ENCODE results near the gene TMEM109. TPM values are rescaled to one million over a fixed set of nuclear protein-coding genes. Genes with fewer than 3 reads are reported as not detected.

The TMEM109 gene
- total RNA-seq, 1 donor from 2014 or later: 72.8 TPM

- Histone ChIP-seq H3K9me3 (ENCODE audit: insufficient read depth, low read depth, low read length) (no peaks in the 10 kb centered on the region), H3K4me1 (ENCODE audit: insufficient read depth, low read length) (no peaks in the 10 kb centered on the region), H3K79me2 (ENCODE audit: insufficient read depth, low read length) (no peaks in the 10 kb centered on the region), H3K4me2 (ENCODE audit: low read length) (no peak overlapping the region), H3K4me3 (ENCODE audit: insufficient read depth, low read depth, low read length) (no peak overlapping the region), H3K9ac (ENCODE audit: low read length) (no peak overlapping the region), H2AFZ (ENCODE audit: low read depth, low read length) (no peak overlapping the region), H3K36me3 (ENCODE audit: insufficient read depth, low read length) (no peaks in the 10 kb centered on the region), H4K20me1 (ENCODE audit: insufficient read depth, low read length) (no peaks in the 10 kb centered on the region), H3K27ac (ENCODE audit: low read depth, low read length) (no peak overlapping the region), H3K27me3 (ENCODE audit: insufficient read depth, low read length) (peaks cover 7% of the 10 kb centered on the region)
- TF ChIP-seq CTCF (IDR thresholded peaks at IDR 0.05; ENCODE audit: insufficient read depth, low read depth, low read length): no peak
- TF ChIP-seq EZH2 (IDR thresholded peaks at IDR 0.05; ENCODE audit: insufficient read depth, low read length): no peak
- Mint-ChIP-seq H3K27me3 (ENCODE audit: low read depth, unreplicated experiment) (peaks cover 4% of the 10 kb centered on the region), H3K4me3 (ENCODE audit: unreplicated experiment) (no peak overlapping the region), H3K27ac (ENCODE audit: unreplicated experiment) (no peak overlapping the region), H3K9me3 (ENCODE audit: unreplicated experiment) (no peaks in the 10 kb centered on the region), H3K36me3 (ENCODE audit: low read depth, unreplicated experiment) (peaks cover 22% of the 10 kb centered on the region), H3K4me1 (ENCODE audit: low read depth, unreplicated experiment) (peaks cover 4% of the 10 kb centered on the region)
- FAIRE-seq (no peak), DNase-seq (ENCODE audit: low read depth) (no peak)
Measured at GRCh38 chr11:60938500-60938899, 24.5 kb downstream of the TMEM109 start.

- DNase-seq (ENCODE audit: low read depth): no peak
- Histone ChIP-seq H3K4me1 (ENCODE audit: insufficient read depth, low read length) (no peaks in the 10 kb centered on the region), H3K79me2 (ENCODE audit: insufficient read depth, low read length) (no peaks in the 10 kb centered on the region), H3K4me2 (ENCODE audit: low read length) (no peak overlapping the region), H3K9me3 (ENCODE audit: insufficient read depth, low read depth, low read length) (no peaks in the 10 kb centered on the region), H3K36me3 (ENCODE audit: insufficient read depth, low read length) (no peaks in the 10 kb centered on the region), H3K27ac (ENCODE audit: low read depth, low read length) (no peak overlapping the region), H3K4me3 (ENCODE audit: insufficient read depth, low read depth, low read length) (no peak overlapping the region), H3K27me3 (ENCODE audit: insufficient read depth, low read length) (peaks cover 7% of the 10 kb centered on the region), H3K9ac (ENCODE audit: low read length) (no peak overlapping the region), H2AFZ (ENCODE audit: low read depth, low read length) (no peak overlapping the region), H4K20me1 (ENCODE audit: insufficient read depth, low read length) (no peaks in the 10 kb centered on the region)
- H3K4me3 Mint-ChIP-seq (ENCODE audit: unreplicated experiment): no peak overlapping the region
- H3K27ac Mint-ChIP-seq (ENCODE audit: unreplicated experiment): no peak overlapping the region
- no peak for FAIRE-seq
- no peaks in the 10 kb centered on the region for H3K9me3 Mint-ChIP-seq (ENCODE audit: unreplicated experiment)
- H3K36me3 Mint-ChIP-seq (ENCODE audit: low read depth, unreplicated experiment): peaks cover 25% of the 10 kb centered on the region
- peaks cover 6% of the 10 kb centered on the region for H3K27me3 Mint-ChIP-seq (ENCODE audit: low read depth, unreplicated experiment)
- TF ChIP-seq EZH2 (IDR thresholded peaks at IDR 0.05; ENCODE audit: insufficient read depth, low read length): no peak
- TF ChIP-seq CTCF (IDR thresholded peaks at IDR 0.05; ENCODE audit: insufficient read depth, low read depth, low read length): no peak
- peaks cover 4% of the 10 kb centered on the region for H3K4me1 Mint-ChIP-seq (ENCODE audit: low read depth, unreplicated experiment)
Measured at GRCh38 chr11:60939301-60939700, 25.3 kb downstream of the TMEM109 start.

- no peak for DNase-seq (ENCODE audit: low read depth)
- Histone ChIP-seq H4K20me1 (ENCODE audit: insufficient read depth, low read length) (no peaks in the 10 kb centered on the region), H3K9me3 (ENCODE audit: insufficient read depth, low read depth, low read length) (no peaks in the 10 kb centered on the region), H3K4me3 (ENCODE audit: insufficient read depth, low read depth, low read length) (no peak overlapping the region), H3K4me2 (ENCODE audit: low read length) (no peak overlapping the region), H3K79me2 (ENCODE audit: insufficient read depth, low read length) (no peaks in the 10 kb centered on the region), H2AFZ (ENCODE audit: low read depth, low read length) (no peak overlapping the region), H3K27me3 (ENCODE audit: insufficient read depth, low read length) (peaks cover 12% of the 10 kb centered on the region), H3K4me1 (ENCODE audit: insufficient read depth, low read length) (no peaks in the 10 kb centered on the region), H3K36me3 (ENCODE audit: insufficient read depth, low read length) (no peaks in the 10 kb centered on the region), H3K27ac (ENCODE audit: low read depth, low read length) (no peak overlapping the region), H3K9ac (ENCODE audit: low read length) (no peak overlapping the region)
- Mint-ChIP-seq H3K9me3 (ENCODE audit: unreplicated experiment) (no peaks in the 10 kb centered on the region), H3K27me3 (ENCODE audit: low read depth, unreplicated experiment) (peaks cover 6% of the 10 kb centered on the region), H3K4me3 (ENCODE audit: unreplicated experiment) (peak overlapping the region; percentile 31), H3K4me1 (ENCODE audit: low read depth, unreplicated experiment) (peaks cover 4% of the 10 kb centered on the region), H3K36me3 (ENCODE audit: low read depth, unreplicated experiment) (peaks cover 25% of the 10 kb centered on the region), H3K27ac (ENCODE audit: unreplicated experiment) (no peak overlapping the region)
- TF ChIP-seq CTCF (IDR thresholded peaks at IDR 0.05; ENCODE audit: insufficient read depth, low read depth, low read length) (no peak), EZH2 (IDR thresholded peaks at IDR 0.05; ENCODE audit: insufficient read depth, low read length) (no peak)
- no peak for FAIRE-seq
Measured at GRCh38 chr11:60939855-60940254, 25.9 kb downstream of the TMEM109 start.

Data from astrocyte (in vitro differentiated cells and primary cell).